IPS-20b (cell line): ENCODE measurements around the gene TNRC18.
"Not testable (repeated sequence)": the region's sequence is repeated elsewhere in the genome, so short reads cannot be mapped to it uniquely, and the experiment has no call there.

Source experiments
- H3K27ac ChIP-seq: one replicate; pipeline ENCODE4 v1.5.1; 2013; ENCODE audit warnings: low read length
- H3K27me3 ChIP-seq: 2 replicates; pipeline ENCODE4 v1.6.1; 2013; ENCODE audit warnings: mild to moderate bottlenecking, low read length, inconsistent platforms; ENCODE audit not compliant: insufficient read depth
- H3K36me3 ChIP-seq: 2 replicates; pipeline ENCODE4 v1.6.1; 2013; ENCODE audit warnings: low read depth, mild to moderate bottlenecking, inconsistent platforms, low read length, moderate library complexity; ENCODE audit not compliant: insufficient read depth
- H3K4me1 ChIP-seq: 2 replicates; pipeline ENCODE4 v1.6.1; 2013; ENCODE audit warnings: mild to moderate bottlenecking, control low read depth, inconsistent platforms, low read length, moderate library complexity; ENCODE audit not compliant: insufficient read depth
- H3K4me3 ChIP-seq: 2 replicates; pipeline ENCODE4 v1.5.1; 2013; ENCODE audit warnings: mild to moderate bottlenecking, low read length, inconsistent platforms
- H3K9ac ChIP-seq: 2 replicates; pipeline ENCODE4 v1.6.1; 2013; ENCODE audit warnings: low read depth, mild to moderate bottlenecking, inconsistent platforms, low read length, moderate library complexity
- H3K9me3 ChIP-seq: 2 replicates; pipeline ENCODE4 v1.6.1; 2013; ENCODE audit warnings: mild to moderate bottlenecking, low read depth, low read length, inconsistent platforms; ENCODE audit not compliant: insufficient read depth

The TNRC18 gene

DNA sequence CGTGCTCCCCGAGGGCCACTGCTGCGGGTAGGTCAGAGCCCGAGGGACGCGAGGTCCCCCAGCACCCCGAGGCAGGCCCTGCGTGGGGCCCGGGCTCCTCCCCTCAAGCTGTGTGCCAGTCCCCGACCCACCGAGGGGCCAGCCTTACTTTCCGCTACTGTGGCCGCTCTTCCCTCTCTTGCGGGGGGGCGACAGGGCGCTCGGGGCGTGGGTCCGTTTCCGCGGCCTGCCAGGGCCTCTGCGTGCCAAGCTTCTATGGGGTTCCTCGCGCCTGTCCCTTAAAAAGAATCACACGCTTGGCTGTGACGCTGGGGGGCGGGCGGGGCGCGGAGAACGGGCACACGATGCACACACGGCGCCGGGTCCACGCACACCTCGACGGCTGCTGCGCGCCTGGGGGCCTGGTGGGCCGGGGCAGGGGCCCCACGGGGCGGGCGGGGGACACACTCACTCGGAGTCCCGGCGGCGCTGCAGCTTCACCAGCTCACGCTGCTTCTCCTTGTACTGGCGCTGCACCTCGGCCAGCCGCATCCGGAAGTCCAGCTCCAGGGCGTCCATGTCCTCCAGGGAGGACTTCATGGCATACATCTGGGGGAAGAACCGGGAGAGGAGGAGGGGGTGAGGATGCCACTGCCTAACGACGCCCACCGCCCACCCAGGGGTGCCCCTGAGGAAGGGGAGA, 62.0 kb downstream of the TNRC18 start:
- no peak overlapping the region for H3K4me3 ChIP-seq
- H3K27me3 ChIP-seq, result no peaks in the 10 kb centered on the region
- no peaks in the 10 kb centered on the region for H3K4me1 ChIP-seq
- H3K9me3 ChIP-seq, result no peaks in the 10 kb centered on the region
- H3K36me3 ChIP-seq, result peaks cover 22% of the 10 kb centered on the region; the same call in 1 of the 2 replicates
- H3K9ac ChIP-seq, result no peak overlapping the region
- H3K27ac ChIP-seq, result no peak overlapping the region

DNA sequence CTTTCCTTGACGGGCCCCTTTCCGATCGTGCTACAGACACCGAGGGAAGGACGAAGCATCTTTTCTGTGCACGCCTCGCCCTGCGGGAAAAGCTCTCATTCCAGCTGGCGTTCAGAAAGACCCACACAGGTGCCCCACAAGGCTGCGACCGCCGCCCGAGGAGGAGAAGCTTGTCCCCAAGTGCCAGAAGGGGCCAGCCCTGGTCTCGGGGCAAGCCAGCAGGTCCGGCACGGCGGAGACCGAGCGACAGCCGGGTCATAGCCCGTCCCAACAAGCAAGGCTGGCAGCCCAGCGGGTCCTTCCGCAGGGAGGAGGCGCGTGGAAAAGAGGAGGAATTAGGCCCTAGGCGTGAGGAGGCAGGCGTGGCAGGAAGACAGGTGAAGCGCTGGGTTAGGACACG, 62.7 kb downstream of the TNRC18 start:
- Histone ChIP-seq H3K27ac (no peak overlapping the region), H3K9me3 (no peaks in the 10 kb centered on the region), H3K36me3 (peaks cover 22% of the 10 kb centered on the region; the same call in 1 of the 2 replicates), H3K27me3 (no peaks in the 10 kb centered on the region), H3K9ac (no peak overlapping the region), H3K4me1 (no peaks in the 10 kb centered on the region), H3K4me3 (no peak overlapping the region)

DNA sequence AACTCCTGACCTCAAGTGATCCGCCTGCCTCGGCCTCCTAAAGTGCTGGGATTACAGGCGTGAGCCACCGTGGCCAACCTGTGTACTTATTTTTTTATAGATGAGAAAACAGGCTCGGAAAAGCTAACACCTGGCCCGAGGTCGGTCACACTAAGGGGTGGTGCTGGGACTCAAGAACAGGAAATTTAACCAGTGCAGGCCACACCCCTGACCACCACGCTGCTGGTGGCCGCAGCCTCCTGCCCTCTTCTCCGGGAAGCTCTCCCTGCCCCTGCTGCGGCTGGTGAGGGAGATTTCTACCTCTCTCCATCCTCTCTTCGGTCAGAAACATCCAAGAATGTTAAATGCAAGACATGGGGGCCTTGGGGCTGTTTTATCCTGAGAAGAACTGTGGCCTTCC, 63.2 kb downstream of the TNRC18 start:
- H3K9me3 ChIP-seq, result no peaks in the 10 kb centered on the region
- peaks cover 22% of the 10 kb centered on the region; the same call in 1 of the 2 replicates for H3K36me3 ChIP-seq
- H3K4me3 ChIP-seq, result no peak overlapping the region
- H3K27ac ChIP-seq, result no peak overlapping the region
- H3K4me1 ChIP-seq, result no peaks in the 10 kb centered on the region
- no peak overlapping the region for H3K9ac ChIP-seq
- H3K27me3 ChIP-seq, result no peaks in the 10 kb centered on the region

DNA sequence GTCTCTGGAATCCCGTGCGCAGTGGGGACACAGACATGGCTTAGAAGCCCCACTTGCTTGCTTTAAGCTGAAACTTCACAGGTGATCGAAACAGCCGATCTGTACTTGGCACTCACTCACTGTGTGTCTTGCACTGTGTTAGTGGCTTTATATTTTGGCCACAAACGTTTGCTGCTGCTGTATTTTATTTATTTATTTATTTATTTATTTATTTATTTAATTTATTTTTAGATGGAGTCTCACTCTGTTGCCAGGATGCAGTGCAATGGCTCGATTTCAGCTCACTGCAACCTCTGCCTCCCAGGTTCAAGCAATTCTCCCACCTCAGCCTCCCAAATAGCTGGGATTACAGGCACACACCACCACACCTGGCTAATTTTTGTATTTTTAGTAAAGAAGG, 63.6 kb downstream of the TNRC18 start:
- not testable (repeated sequence) for H3K27ac ChIP-seq, H3K4me1 ChIP-seq, H3K9me3 ChIP-seq, H3K4me3 ChIP-seq, H3K27me3 ChIP-seq, H3K9ac ChIP-seq
- H3K36me3 ChIP-seq, result peaks cover 22% of the 10 kb centered on the region; the same call in 1 of the 2 replicates

DNA sequence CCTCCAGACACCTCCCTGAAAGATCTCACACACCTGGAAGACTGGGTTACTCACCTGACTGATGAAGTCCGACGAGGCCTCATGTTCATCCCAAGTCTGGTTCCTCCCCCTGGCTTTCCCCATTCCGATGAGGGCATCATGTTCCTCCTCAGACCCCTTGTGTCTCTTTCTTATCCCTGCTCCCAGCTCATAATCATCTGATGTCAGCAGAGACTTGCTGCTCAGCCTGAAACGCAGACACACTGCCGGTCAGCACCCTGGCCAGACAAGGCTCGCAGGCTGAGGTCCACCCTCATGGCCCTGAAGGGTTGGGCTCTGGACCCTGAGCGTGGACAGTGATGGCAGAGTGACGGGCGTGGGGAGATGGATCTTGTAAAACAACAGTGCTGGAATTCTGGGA, 64.3 kb downstream of the TNRC18 start:
- Histone ChIP-seq H3K36me3 (peaks cover 22% of the 10 kb centered on the region; the same call in 1 of the 2 replicates), H3K27ac (no peak overlapping the region)

DNA sequence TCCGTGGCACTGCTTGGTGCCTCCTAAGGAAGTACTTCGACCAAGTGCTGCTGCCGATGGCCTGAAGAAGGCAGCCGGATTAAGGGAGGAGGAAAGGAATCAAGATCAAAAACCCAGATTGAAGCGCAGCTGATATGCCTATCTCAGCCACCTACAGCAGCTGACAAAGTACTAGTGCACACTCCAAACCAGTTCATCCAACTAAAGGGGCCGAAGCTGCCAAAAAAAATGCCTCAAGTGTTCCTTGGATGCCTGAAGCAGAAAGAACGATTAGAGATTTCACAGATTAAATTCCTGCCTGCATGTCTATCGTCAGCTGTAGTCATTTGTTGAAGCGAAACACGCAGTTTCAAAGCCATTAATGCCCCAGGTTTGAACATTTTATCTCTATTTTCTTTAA, 65.7 kb downstream of the TNRC18 start:
- Histone ChIP-seq H3K36me3 (peaks cover 22% of the 10 kb centered on the region; the same call in 1 of the 2 replicates), H3K4me3 (no peak overlapping the region), H3K9ac (no peak overlapping the region), H3K27ac (no peak overlapping the region), H3K27me3 (peaks cover 3% of the 10 kb centered on the region; the same call in 1 of the 2 replicates), H3K9me3 (no peaks in the 10 kb centered on the region), H3K4me1 (peaks cover 3% of the 10 kb centered on the region; the same call in 1 of the 2 replicates)

More for the DNA sequence above, 64.3 kb downstream of the TNRC18 start:
- Histone ChIP-seq H3K4me3 (no peak overlapping the region), H3K9ac (no peak overlapping the region), H3K9me3 (no peaks in the 10 kb centered on the region), H3K4me1 (peaks cover 3% of the 10 kb centered on the region; the same call in 1 of the 2 replicates), H3K27me3 (no peaks in the 10 kb centered on the region; the same call in 1 of the 2 replicates)

DNA sequence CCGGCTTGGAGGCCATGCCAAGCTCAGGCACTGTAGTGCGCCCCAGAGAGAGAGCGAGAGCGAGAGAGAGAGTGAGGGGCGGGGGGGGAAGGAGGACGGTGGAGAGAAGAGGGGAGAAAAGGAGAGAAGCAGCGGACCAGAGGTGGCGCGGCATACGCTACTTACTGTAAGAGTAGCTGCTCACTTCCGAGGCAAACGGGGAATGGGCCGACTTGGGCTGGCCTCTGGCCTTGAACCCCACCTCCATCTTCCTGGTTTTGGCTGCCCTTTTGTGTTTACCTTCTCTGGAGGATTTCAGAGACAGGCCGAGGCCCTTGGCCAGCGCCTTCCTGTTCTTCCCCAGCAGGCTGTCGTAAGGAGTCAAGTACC, 66.9 kb downstream of the TNRC18 start:
- no peak overlapping the region for H3K9ac ChIP-seq
- no peaks in the 10 kb centered on the region for H3K9me3 ChIP-seq
- no peak overlapping the region for H3K27ac ChIP-seq
- peaks cover 18% of the 10 kb centered on the region; the same call in 1 of the 2 replicates for H3K36me3 ChIP-seq
- peaks cover 3% of the 10 kb centered on the region; the same call in 1 of the 2 replicates for H3K4me1 ChIP-seq
- H3K4me3 ChIP-seq, result no peak overlapping the region
- peaks cover 15% of the 10 kb centered on the region; the same call in 1 of the 2 replicates for H3K27me3 ChIP-seq

DNA sequence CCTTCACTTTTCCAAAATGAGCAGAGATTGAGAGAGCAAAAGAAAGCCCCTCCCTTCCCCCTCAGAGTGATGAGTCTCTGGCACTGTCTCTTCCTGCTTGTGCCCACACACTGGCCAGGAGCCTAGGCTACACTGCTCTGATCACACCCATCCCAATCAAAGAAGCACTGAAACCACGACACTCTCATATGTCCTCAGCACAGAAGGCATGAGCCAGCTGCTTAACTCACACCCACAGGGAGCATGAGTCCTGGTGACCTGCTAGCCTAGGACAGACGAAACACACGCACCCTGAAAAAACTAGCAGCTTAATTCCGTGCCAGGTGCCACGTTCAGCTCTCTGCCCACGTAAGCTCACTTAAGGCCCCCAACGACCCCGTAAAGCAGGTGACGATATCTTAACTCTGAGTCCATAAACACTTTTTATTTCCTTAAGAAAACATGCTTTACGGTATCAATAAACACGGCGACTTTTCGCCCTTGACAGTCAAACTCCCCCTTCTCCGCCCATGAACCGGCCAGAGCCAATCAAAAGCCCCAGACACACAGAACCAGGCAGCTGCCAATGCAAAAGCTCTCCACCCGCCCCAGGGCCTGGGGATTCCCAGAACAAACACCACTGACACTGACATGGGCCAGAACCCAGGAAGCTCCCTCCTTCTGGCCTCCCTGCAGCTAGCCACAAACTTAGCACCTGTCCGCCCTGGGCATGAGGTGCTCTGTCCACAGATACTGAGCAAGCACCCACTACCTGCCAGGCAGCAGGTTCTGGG, 69.0 kb downstream of the TNRC18 start:
- Histone ChIP-seq H3K27me3 (peaks cover 36% of the 10 kb centered on the region; the same call in 1 of the 2 replicates), H3K4me3 (peak overlapping the region; percentile 18; the same call in 1 of the 2 replicates), H3K4me1 (peaks cover 10% of the 10 kb centered on the region; the same call in 1 of the 2 replicates), H3K27ac (no peak overlapping the region), H3K36me3 (peaks cover 18% of the 10 kb centered on the region; the same call in 1 of the 2 replicates), H3K9ac (no peak overlapping the region), H3K9me3 (no peaks in the 10 kb centered on the region)

DNA sequence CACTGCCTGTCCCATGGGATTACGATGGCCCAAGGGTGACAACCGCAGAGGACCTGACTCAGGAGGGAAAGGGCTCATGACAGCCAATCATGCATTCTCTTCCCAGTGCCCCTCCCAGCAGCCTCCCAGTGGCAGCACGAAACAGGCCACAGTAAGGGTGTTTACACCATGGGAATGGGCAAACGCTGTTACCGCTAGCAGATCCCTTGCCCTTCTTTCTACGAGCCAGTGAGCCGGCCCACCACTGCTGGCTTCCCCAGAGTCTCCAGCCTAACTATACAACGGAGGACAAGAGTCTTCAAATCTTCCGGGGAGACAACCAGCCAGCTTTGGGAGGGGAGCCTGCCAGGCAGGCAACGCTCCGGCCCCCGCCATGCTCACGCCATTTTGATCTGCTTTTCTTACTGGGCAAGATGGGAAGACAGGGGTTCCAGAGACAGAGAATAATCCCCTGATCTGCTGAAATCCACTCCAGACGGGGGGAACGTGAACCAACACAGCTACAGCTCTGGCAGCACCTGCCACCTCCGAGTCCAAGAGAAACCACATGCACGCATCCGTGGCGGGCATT, 71.1 kb downstream of the TNRC18 start:
- Histone ChIP-seq H3K9me3 (no peaks in the 10 kb centered on the region), H3K4me3 (no peak overlapping the region), H3K4me1 (peaks cover 10% of the 10 kb centered on the region; the same call in 1 of the 2 replicates), H3K9ac (no peak overlapping the region), H3K36me3 (0 out of 2 replicates have a peak, but pooled peaks cover 5% of the 10 kb centered on the region), H3K27me3 (peaks cover 55% of the 10 kb centered on the region; the same call in 1 of the 2 replicates), H3K27ac (no peak overlapping the region)

DNA sequence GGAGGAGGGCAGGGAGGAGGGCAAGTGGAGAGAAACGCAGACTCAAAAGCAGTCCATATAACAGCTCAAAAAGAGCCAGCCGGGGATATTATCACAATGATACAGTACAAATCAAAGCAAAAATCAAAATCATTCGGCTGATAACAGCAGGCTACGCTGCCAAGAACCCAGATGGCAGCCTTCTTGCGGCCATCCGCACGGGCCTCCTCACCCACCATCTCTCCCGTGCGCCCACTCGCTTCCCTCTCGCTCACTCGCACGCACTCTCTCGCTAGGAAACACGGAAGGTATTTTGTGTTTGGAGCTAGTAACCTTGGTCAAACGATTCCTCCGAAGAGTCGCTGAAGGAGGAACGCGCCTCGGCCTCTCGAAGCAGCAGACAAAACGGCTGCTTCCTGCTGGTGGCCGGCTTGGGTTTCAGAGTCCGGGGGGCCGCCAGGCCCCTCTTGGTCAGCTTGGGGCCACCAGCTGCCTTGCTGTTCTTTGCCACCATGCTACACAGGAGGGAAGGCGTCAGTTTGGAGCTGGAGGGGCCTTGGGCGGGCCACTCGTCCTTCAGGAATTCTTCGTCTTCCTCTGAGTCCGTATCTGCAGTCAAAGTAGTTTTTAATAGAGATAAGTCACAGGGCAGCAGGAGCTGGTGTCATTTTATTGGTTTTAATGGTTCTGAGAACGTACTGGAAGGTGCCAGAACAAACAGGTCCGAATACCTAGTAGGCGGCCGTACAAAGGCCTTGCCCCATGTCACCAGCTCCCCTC, 71.9 kb downstream of the TNRC18 start:
- H3K27ac ChIP-seq, result no peak overlapping the region
- H3K4me1 ChIP-seq, result peaks cover 10% of the 10 kb centered on the region; the same call in 1 of the 2 replicates
- H3K9me3 ChIP-seq, result no peaks in the 10 kb centered on the region
- no peak overlapping the region for H3K9ac ChIP-seq
- peaks cover 55% of the 10 kb centered on the region; the same call in 1 of the 2 replicates for H3K27me3 ChIP-seq
- H3K4me3 ChIP-seq, result peak overlapping the region; percentile 49; the same call in 1 of the 2 replicates
- no peaks in the 10 kb centered on the region for H3K36me3 ChIP-seq
